ENCODE measurements around the gene MUC16.
"Not testable (repeated sequence)": the region's sequence is repeated elsewhere in the genome, so short reads cannot be mapped to it uniquely, and the experiment has no call there.

MUC16 gene

GRCh38 chr19:9009935-9010651 lies at the start of gene MUC16:
Gene MUC16, minus strand, starts transcription at chr19:9010409.
- Histone ChIP-seq H3K4me3 (ENCODE audit: low read length) (no peak within 1 kb of the TSS), H3K4me1 (ENCODE audit: control insufficient read depth, insufficient read depth, low read length) (0 out of 2 replicates have a peak, but pooled peaks cover 1% of the 10 kb centered on the region), H3K9me3 (ENCODE audit: control insufficient read depth, insufficient read depth, low read length) (no peaks in the 10 kb centered on the region), H3K36me3 (ENCODE audit: control insufficient read depth, insufficient read depth, low read length) (no peaks in the 10 kb centered on the region), H3K27me3 (ENCODE audit: control insufficient read depth, insufficient read depth, low read length) (peaks cover 2% of the 10 kb centered on the region; the same call in 1 of the 2 replicates), H3K27ac (ENCODE audit: low read length) (no peak within 1 kb of the TSS)
- DNase-seq (ENCODE audit: low read depth, low spot score): no peak
- no CpG with 5 or more reads among the region's 20 CpGs for WGBS (ENCODE audit: insufficient coverage, insufficient read length)

GRCh38 chr19:9058905-9059667 lies 48.9 kb upstream of the MUC16 start:
- H3K4me3 ChIP-seq (ENCODE audit: low read length): no peak overlapping the region
- no peak for DNase-seq (ENCODE audit: low read depth, low spot score)
- 0 out of 2 replicates have a peak, but pooled peaks cover 2% of the 10 kb centered on the region for H3K4me1 ChIP-seq (ENCODE audit: control insufficient read depth, insufficient read depth, low read length)
- no CpG with 5 or more reads among the region's 12 CpGs for WGBS (ENCODE audit: insufficient coverage, insufficient read length)
- H3K36me3 ChIP-seq (ENCODE audit: control insufficient read depth, insufficient read depth, low read length): no peaks in the 10 kb centered on the region
- H3K27ac ChIP-seq (ENCODE audit: low read length): no peak overlapping the region
- no peaks in the 10 kb centered on the region for H3K9me3 ChIP-seq (ENCODE audit: control insufficient read depth, insufficient read depth, low read length)
- H3K27me3 ChIP-seq (ENCODE audit: control insufficient read depth, insufficient read depth, low read length): no peaks in the 10 kb centered on the region

DNA sequence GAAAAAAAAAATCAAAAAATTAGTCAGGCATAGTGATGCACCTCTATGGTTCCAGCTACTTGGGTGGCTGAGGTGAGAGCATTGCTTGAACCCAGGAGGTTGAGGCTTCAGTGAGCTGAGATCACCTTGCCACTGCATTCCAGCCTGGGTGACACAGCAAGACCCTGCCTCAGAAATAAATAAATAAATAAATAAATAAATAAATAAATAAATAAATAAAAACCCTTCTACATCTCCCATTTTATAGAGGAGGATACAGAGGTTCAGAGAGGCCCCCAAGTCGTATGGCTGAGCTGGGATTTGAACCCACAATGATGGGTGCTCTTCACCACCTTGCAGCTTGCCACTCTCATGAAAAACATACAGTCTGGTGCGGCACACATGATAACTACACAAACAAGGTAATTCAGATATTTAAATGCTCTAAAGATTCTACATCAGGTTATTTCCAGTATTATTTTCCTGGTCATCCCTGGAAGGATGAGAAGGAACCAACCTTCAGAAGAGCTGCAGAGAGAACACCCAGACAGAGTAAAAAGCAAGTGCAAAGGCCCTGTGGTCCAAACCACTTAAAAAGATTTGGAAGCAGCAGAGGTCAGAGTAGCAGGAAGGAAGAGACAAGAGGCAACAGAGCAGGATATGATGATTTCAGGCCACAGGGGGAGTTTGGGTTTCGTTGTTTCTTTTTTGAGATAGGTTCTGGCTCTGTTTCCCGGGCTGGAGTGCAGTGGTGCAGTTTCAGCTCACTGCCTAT lies 47.5 kb upstream of the MUC16 start:
- WGBS (ENCODE audit: insufficient coverage, insufficient read length): no CpG with 5 or more reads among the region's 4 CpGs

DNA sequence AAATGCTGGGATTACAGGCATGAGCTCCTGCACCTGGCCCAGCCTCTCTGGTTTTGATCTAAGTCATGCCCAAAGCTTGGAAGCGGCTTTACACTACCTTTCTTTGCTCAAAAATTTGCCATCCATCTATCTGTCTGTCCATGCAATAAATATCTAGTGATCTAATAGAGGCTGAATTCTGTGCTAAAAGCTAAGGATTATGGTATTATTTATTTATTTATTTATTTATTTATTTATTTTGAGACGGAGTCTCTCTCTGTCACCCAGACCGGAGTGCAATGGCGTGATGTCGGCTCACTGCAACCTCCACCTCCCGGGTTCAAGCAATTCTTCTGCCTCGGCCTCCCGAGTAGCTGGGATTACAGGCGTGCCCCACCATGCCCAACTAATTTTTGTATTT lies 45.9 kb upstream of the MUC16 start:
- H3K4me3 ChIP-seq (ENCODE audit: low read length); H3K9me3 ChIP-seq (ENCODE audit: control insufficient read depth, insufficient read depth, low read length); H3K27me3 ChIP-seq (ENCODE audit: control insufficient read depth, insufficient read depth, low read length); H3K36me3 ChIP-seq (ENCODE audit: control insufficient read depth, insufficient read depth, low read length); H3K4me1 ChIP-seq (ENCODE audit: control insufficient read depth, insufficient read depth, low read length); H3K27ac ChIP-seq (ENCODE audit: low read length); DNase-seq (ENCODE audit: low read depth, low spot score): not testable (repeated sequence)
- WGBS (ENCODE audit: insufficient coverage, insufficient read length): no CpG with 5 or more reads among the region's 9 CpGs

More for the DNA sequence above, 47.5 kb upstream of the MUC16 start:
- Histone ChIP-seq H3K9me3 (ENCODE audit: control insufficient read depth, insufficient read depth, low read length) (no peaks in the 10 kb centered on the region), H3K36me3 (ENCODE audit: control insufficient read depth, insufficient read depth, low read length) (no peaks in the 10 kb centered on the region), H3K27ac (ENCODE audit: low read length) (no peak overlapping the region), H3K27me3 (ENCODE audit: control insufficient read depth, insufficient read depth, low read length) (no peaks in the 10 kb centered on the region), H3K4me1 (ENCODE audit: control insufficient read depth, insufficient read depth, low read length) (0 out of 2 replicates have a peak, but pooled peaks cover 2% of the 10 kb centered on the region), H3K4me3 (ENCODE audit: low read length) (no peak overlapping the region)
- DNase-seq (ENCODE audit: low read depth, low spot score): no peak

GRCh38 chr19:9054765-9055164 lies 44.6 kb upstream of the MUC16 start:
- Histone ChIP-seq H3K36me3 (ENCODE audit: control insufficient read depth, insufficient read depth, low read length) (no peaks in the 10 kb centered on the region), H3K9me3 (ENCODE audit: control insufficient read depth, insufficient read depth, low read length) (no peaks in the 10 kb centered on the region), H3K4me3 (ENCODE audit: low read length) (no peak overlapping the region), H3K4me1 (ENCODE audit: control insufficient read depth, insufficient read depth, low read length) (0 out of 2 replicates have a peak, but pooled peaks cover 2% of the 10 kb centered on the region), H3K27me3 (ENCODE audit: control insufficient read depth, insufficient read depth, low read length) (no peaks in the 10 kb centered on the region), H3K27ac (ENCODE audit: low read length) (no peak overlapping the region)
- WGBS (ENCODE audit: insufficient coverage, insufficient read length): no CpG with 5 or more reads among the region's 8 CpGs
- no peak for DNase-seq (ENCODE audit: low read depth, low spot score)

DNA sequence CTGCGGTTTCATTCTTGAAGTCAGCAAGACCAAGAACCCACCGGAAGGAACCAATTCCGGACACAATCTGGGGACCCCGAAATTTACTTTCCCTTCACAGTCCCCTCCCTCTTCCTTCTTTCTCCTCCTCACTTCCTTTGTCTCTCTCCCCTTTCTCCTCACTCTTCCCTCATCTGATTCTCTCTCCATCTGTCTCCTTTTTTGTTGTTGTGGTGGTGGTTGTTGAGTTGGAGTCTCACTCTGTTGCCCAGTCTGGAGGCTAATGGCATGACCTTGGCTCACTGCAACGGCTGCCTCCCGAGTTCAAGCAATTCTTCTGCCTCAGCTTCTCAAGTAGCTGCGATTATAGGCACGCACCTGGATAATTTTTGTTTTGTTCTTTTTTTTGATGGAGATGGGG lies 44.0 kb upstream of the MUC16 start:
- WGBS (ENCODE audit: insufficient coverage, insufficient read length): no CpG with 5 or more reads among the region's 8 CpGs
- no peak overlapping the region for H3K27ac ChIP-seq (ENCODE audit: low read length)
- no peaks in the 10 kb centered on the region for H3K9me3 ChIP-seq (ENCODE audit: control insufficient read depth, insufficient read depth, low read length)
- H3K27me3 ChIP-seq (ENCODE audit: control insufficient read depth, insufficient read depth, low read length): no peaks in the 10 kb centered on the region
- no peak overlapping the region for H3K4me3 ChIP-seq (ENCODE audit: low read length)
- DNase-seq (ENCODE audit: low read depth, low spot score): no peak
- H3K4me1 ChIP-seq (ENCODE audit: control insufficient read depth, insufficient read depth, low read length): 0 out of 2 replicates have a peak, but pooled peaks cover 2% of the 10 kb centered on the region
- H3K36me3 ChIP-seq (ENCODE audit: control insufficient read depth, insufficient read depth, low read length): no peaks in the 10 kb centered on the region

GRCh38 chr19:9053674-9054073 lies 43.5 kb upstream of the MUC16 start:
- not testable (repeated sequence) for H3K36me3 ChIP-seq (ENCODE audit: control insufficient read depth, insufficient read depth, low read length)
- no CpG with 5 or more reads among the region's 6 CpGs for WGBS (ENCODE audit: insufficient coverage, insufficient read length)

GRCh38 chr19:9052894-9053293 lies 42.7 kb upstream of the MUC16 start:
- WGBS (ENCODE audit: insufficient coverage, insufficient read length): no CpG with 5 or more reads among the region's 4 CpGs
- H3K27me3 ChIP-seq (ENCODE audit: control insufficient read depth, insufficient read depth, low read length): no peaks in the 10 kb centered on the region
- H3K4me1 ChIP-seq (ENCODE audit: control insufficient read depth, insufficient read depth, low read length): 0 out of 2 replicates have a peak, but pooled peaks cover 2% of the 10 kb centered on the region
- no peaks in the 10 kb centered on the region for H3K9me3 ChIP-seq (ENCODE audit: control insufficient read depth, insufficient read depth, low read length)
- no peak overlapping the region for H3K4me3 ChIP-seq (ENCODE audit: low read length)
- no peaks in the 10 kb centered on the region for H3K36me3 ChIP-seq (ENCODE audit: control insufficient read depth, insufficient read depth, low read length)
- no peak overlapping the region for H3K27ac ChIP-seq (ENCODE audit: low read length)
- no peak for DNase-seq (ENCODE audit: low read depth, low spot score)

More at GRCh38 chr19:9053674-9054073, 43.5 kb upstream of the MUC16 start:
- not testable (repeated sequence) for H3K27ac ChIP-seq (ENCODE audit: low read length); H3K27me3 ChIP-seq (ENCODE audit: control insufficient read depth, insufficient read depth, low read length); H3K4me1 ChIP-seq (ENCODE audit: control insufficient read depth, insufficient read depth, low read length); DNase-seq (ENCODE audit: low read depth, low spot score); H3K4me3 ChIP-seq (ENCODE audit: low read length); H3K9me3 ChIP-seq (ENCODE audit: control insufficient read depth, insufficient read depth, low read length)

- DNase-seq (ENCODE audit: low read depth, low spot score): no peak
- 100% methylated on average over 1 of the region's 4 CpGs for WGBS (ENCODE audit: insufficient coverage, insufficient read length)
- Histone ChIP-seq H3K9me3 (ENCODE audit: control insufficient read depth, insufficient read depth, low read length) (no peaks in the 10 kb centered on the region), H3K27ac (ENCODE audit: low read length) (no peak overlapping the region), H3K27me3 (ENCODE audit: control insufficient read depth, insufficient read depth, low read length) (no peaks in the 10 kb centered on the region), H3K4me3 (ENCODE audit: low read length) (no peak overlapping the region), H3K36me3 (ENCODE audit: control insufficient read depth, insufficient read depth, low read length) (no peaks in the 10 kb centered on the region), H3K4me1 (ENCODE audit: control insufficient read depth, insufficient read depth, low read length) (no peaks in the 10 kb centered on the region)
Measured at GRCh38 chr19:9046694-9047093, 36.5 kb upstream of the MUC16 start.

DNA sequence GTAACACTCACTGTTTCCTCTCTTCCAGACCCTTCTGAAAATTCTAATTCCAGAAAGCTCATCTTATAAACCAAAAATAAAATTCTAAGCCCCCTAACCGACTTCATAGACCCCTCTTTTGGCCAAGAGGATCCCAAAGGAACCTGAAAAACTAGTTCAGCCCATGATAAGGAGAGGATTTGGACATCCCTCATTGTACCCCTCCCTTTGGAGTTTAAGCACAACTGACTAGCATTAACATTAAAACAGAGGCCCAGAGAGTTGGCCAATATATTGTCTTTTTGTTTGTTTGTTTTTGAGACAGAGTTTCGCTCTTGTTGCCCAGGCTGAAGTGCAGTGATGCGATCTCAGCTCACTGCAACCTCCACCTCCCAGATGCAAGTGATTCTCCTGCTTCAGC lies 34.2 kb upstream of the MUC16 start:
- no peaks in the 10 kb centered on the region for H3K36me3 ChIP-seq (ENCODE audit: control insufficient read depth, insufficient read depth, low read length)
- no peaks in the 10 kb centered on the region for H3K9me3 ChIP-seq (ENCODE audit: control insufficient read depth, insufficient read depth, low read length)
- no peak overlapping the region for H3K4me3 ChIP-seq (ENCODE audit: low read length)
- no peaks in the 10 kb centered on the region for H3K4me1 ChIP-seq (ENCODE audit: control insufficient read depth, insufficient read depth, low read length)
- DNase-seq (ENCODE audit: low read depth, low spot score): no peak
- no peak overlapping the region for H3K27ac ChIP-seq (ENCODE audit: low read length)
- WGBS (ENCODE audit: insufficient coverage, insufficient read length): no CpG with 5 or more reads among the region's 3 CpGs
- no peaks in the 10 kb centered on the region for H3K27me3 ChIP-seq (ENCODE audit: control insufficient read depth, insufficient read depth, low read length)
